ENCODE data around the gene NRXN3. TPM values are rescaled to one million over a fixed set of nuclear protein-coding genes. Genes with fewer than 3 reads are reported as not detected.

Gene NRXN3
- total RNA-seq, 4 donors from 2014 or later = 0.19 to 1.4 (median 0.40) TPM

GRCh38 chr14:78445275-78445674 is 275.1 kb downstream of the NRXN3 start:
- TF ChIP-seq CTCF (IDR thresholded peaks at IDR 0.05) = no peak
- DNase-seq (ENCODE audit: low spot score) (no peak), ATAC-seq (ENCODE audit: low FRiP score) (no peak)

DNA sequence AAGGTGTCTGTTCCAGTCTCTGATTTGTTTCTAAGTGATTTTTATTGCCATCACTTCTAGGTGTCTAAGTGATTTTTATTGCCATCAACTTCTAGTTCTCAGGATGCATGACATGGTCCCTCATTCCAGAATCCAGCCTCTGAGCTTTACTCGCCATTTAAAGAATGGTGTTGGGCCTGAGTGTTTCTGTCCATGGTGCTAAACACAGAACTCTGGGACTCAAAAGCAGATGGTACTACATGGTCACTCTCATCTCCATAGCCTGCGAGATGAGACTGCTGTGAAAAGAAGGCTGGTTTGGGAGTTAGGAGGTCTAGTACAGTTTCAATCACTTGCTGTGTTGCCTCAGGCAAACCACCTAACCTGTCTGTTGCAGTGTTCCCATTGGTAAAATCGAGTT is 276.6 kb downstream of the NRXN3 start:
- TF ChIP-seq CTCF (IDR thresholded peaks at IDR 0.05) = no peak
- DNase-seq (ENCODE audit: low spot score) = no peak
- no peak for ATAC-seq (ENCODE audit: low FRiP score)

- ATAC-seq (ENCODE audit: low FRiP score) (no peak), DNase-seq (ENCODE audit: low spot score) (peak; percentile 23)
- TF ChIP-seq CTCF (IDR thresholded peaks at IDR 0.05) = no peak
Observed at GRCh38 chr14:78448164-78449094, 278.3 kb downstream of the NRXN3 start.

DNA sequence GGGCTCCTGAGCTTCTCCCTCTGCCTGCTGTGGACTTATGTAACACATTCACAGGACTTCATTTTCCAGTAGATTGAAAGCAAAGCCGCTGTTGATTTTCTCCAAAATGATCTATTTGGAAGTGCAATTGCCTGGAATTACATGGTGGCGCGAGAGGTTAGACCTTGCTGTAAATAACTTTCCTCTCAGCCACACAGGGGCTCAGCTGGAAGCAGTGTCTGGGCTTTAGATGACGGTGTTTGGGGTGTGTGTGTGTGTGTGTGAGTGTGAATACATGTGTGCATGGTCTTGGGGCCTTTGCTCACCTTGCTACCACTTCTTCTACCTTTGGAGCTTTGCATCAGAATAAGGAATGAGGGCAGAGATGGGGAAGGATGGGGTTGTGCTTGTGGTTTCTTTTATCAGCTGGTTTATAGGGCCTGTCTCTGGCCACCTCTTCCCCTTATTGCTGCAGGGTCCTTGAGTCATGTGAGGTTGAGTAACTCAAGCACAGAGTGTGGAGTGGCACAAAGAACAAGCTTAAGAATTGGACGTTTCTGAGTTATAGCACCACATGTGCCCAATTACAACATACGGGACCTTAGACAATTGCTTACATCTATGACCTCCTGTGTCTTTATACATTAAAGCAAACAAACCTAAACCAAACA is 280.6 kb downstream of the NRXN3 start:
- DNase-seq (ENCODE audit: low spot score) (no peak), ATAC-seq (ENCODE audit: low FRiP score) (no peak)
- no peak for TF ChIP-seq CTCF (IDR thresholded peaks at IDR 0.05)

DNA sequence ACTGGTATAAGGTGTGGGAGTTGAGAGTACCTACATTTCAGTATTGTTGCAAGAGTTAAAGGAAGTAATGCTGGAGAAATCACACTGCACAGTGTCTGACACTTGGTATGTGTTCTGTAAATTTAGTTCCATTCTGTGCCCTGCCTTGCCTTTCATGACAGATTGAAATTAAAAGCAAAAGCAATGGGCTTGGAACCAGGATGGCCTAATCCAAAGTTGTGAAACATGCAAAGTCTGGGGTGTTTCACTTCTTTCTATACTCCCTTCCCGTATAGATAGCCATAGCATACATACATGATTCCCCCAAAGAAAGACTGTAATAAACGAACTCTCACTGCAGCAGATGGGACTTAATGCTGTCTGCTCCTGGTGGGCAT is 281.1 kb downstream of the NRXN3 start:
- DNase-seq (ENCODE audit: low spot score) (no peak), ATAC-seq (ENCODE audit: low FRiP score) (no peak)
- TF ChIP-seq CTCF (IDR thresholded peaks at IDR 0.05) = no peak

- no peak for TF ChIP-seq CTCF (IDR thresholded peaks at IDR 0.05)
- ATAC-seq (ENCODE audit: low FRiP score) = no peak
- no peak for DNase-seq (ENCODE audit: low spot score)
Observed at GRCh38 chr14:78455896-78456435, 285.8 kb downstream of the NRXN3 start.

Measured in omental fat pad (tissue), 4 donors.